CD1c-positive myeloid dendritic cell (primary cell): ENCODE measurements around the gene ZNRF4.
"Not testable (repeated sequence)": the region's sequence is repeated elsewhere in the genome, so short reads cannot be mapped to it uniquely, and the experiment has no call there.

Source experiments
- DNase-seq: peaks from one replicate; pipeline ENCODE4 v3.0.0-alpha.2; 2016; ENCODE audit errors: extremely low spot score

ZNRF4 gene, protein sequence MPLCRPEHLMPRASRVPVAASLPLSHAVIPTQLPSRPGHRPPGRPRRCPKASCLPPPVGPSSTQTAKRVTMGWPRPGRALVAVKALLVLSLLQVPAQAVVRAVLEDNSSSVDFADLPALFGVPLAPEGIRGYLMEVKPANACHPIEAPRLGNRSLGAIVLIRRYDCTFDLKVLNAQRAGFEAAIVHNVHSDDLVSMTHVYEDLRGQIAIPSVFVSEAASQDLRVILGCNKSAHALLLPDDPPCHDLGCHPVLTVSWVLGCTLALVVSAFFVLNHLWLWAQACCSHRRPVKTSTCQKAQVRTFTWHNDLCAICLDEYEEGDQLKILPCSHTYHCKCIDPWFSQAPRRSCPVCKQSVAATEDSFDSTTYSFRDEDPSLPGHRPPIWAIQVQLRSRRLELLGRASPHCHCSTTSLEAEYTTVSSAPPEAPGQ

GRCh38 chr19:5455367-5456129 lies at the start of gene ZNRF4:
Gene ZNRF4 (plus strand): TSS chr19:5455417. CDS start chr19:5455492, 75 bp downstream.
- DNase-seq: no peak

GRCh38 chr19:5406198-5406597 lies 49.0 kb upstream of the ZNRF4 start:
- DNase-seq: not testable (repeated sequence)

DNA sequence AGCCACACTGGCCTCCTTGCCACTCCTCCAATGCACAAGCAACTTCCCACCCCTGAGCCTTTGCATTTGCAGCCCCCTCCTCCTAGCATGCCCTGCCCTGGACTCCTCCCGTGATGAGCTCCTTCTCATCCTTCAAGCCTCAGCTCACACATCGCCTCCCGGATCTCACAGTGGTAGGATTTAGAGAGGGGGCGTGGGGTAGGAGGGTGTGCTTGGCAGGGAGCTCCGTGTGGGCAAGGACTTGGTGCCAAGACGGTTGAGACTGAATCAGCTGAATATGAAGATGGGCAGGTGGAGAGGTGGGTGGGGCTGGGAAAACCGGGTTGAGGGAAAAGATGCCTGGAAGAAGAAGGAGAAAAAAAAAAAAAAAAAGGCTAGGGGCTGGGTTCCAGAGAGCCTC lies 48.4 kb upstream of the ZNRF4 start:
- DNase-seq: no peak

DNA sequence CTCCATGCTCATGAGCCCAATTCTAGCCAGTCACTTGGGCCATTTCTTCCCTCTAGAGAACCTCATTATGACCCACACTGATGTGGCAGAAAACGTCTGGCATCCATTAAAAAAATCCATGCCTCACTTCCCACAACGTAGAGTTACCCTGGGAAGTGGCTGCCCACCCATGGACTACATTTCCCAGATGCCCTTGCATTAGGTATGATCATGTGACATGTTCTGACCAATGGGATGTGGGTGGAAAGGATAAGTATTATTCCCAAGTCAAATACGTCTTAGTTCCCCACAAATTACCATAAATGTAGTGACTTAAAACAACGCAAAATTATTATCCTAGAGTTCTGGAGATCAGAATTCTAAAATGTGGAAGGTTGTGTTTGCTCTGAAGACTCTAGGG lies 47.9 kb upstream of the ZNRF4 start:
- DNase-seq: no peak

- DNase-seq: no peak
Measured at GRCh38 chr19:5417495-5418436, 37.5 kb upstream of the ZNRF4 start.

- DNase-seq: no peak
Measured at GRCh38 chr19:5418677-5419076, 36.5 kb upstream of the ZNRF4 start.

GRCh38 chr19:5420953-5421352 lies 34.3 kb upstream of the ZNRF4 start:
- no peak for DNase-seq

DNA sequence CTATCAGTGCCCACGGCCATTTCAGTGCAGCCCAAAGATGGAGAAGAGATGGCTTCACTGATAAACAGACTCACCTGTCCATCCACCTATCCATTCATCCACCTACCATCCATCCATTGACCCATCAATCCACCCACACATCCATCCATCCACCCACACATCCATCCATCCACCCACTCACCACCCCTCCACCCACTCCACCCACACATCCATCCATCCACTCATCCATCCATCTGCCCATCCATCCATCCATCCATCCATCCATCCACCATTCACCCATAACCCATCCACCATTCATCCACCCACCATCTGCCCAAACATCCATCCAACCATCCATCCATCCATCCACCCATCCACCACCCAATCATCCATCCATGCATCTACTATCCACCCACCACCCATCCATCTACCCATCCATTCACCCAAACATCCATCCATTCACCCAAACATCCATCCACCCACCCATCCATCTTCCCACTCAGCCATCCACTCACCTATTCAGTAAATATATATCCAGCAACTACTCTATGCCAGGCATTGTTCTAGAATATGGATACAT lies 31.6 kb upstream of the ZNRF4 start:
- DNase-seq: no peak

DNA sequence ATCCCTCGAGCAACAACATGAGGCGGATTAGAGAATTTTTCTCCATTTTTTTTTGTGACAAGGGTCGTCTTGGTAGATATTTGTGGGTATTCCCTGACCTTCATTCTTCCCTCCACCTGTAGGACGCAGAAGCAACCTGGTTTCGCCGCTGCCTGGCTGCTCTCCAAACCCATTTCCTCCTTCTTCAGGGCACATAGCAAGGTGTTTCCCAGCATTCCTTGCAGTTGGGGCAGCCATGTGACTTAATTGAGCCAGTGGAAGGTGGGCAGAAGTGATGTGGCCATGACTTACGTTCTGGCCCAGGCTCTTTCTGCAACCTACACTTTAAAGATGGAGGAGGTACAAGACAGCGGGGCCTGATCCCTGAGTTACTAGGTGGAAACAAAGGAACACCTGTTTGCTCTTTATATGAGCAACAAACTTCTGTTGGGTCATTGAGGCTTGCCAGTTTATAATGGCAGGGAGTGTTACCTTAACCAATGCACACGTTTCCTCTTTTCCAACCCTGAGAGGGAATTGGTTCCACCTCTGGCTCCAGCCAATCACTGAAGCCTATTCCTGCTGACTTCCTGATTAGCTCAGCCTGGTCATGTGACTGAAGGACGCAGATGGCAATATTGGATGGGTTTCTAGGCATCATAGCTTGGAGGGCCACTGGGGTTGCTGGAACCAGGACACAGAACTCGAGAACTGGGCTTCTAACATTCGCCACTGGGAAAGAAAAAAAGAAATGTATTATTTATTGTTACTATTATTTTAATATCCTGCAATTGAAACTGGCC lies 30.8 kb upstream of the ZNRF4 start:
- no peak for DNase-seq

GRCh38 chr19:5425260-5425659 lies 30.0 kb upstream of the ZNRF4 start:
- DNase-seq: no peak

DNA sequence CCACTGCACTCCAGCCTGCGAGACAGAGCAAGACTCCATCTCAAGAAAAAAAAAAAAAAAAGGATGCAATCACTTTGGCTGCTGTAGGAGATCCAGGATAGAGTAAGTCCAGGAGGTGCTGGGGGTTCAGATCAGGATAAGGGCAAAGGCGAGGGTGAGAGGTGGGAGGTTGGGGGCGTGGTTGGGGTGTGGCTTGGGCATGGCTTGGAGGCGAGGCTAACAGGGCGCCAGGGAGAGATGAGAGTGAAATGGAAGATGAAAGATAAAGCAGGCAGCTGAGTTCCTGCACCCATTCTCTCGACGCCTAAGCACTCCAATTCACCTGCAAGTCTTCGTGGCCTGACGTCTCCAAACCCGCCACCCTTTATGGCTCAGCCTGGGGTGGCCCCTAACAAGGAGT lies 25.0 kb upstream of the ZNRF4 start:
- no peak for DNase-seq

DNA sequence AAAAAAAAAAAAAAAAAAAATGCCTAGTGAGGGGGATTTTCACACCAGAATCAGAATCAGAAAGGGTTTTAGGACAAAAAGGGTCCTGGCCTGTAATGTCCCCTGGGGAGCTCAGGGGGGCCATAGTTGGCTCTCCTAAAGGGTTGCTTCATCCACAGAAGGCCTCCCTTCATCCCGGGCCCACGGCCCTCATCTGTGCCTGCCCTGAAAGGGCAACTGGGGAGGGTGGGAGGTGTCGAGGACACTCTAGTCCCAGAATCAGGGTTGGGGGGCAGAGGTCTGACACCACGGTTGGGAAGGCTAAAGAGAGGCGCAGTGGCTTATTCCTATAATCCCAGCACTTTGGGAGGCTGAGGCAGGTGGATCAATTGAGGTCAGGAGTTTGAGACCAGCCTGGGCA lies 22.5 kb upstream of the ZNRF4 start:
- no peak for DNase-seq

DNA sequence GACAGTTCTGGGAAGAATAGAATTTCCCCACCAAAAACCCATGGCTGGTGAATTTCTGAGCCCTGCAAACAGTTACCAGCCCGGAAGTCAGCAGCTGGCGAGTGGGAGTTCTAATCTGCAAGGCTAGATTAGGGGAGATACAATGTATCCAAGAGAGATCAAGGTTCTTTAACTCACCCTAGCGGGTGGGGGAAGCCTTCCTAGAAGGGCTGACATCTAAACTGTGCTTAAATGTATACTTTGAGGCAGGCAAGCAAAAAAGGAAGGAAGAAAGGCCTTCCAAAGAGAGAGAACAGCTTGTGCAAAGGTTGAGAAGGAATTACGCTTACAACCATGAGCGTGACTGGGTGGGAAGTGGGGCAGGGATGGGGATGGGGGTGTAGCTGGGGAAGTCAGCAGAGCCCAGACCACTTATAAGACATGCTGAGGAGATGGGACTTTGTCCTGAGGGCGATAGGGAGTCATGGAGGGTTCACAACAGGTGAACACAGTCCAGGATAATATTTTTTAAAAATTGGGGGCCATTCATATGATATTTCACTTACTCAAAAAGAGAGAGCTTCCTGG lies 20.8 kb upstream of the ZNRF4 start:
- DNase-seq: no peak

- no peak for DNase-seq
Measured at GRCh38 chr19:5434970-5435641, 20.1 kb upstream of the ZNRF4 start.

- no peak for DNase-seq
Measured at GRCh38 chr19:5435642-5436017, 19.6 kb upstream of the ZNRF4 start.

DNA sequence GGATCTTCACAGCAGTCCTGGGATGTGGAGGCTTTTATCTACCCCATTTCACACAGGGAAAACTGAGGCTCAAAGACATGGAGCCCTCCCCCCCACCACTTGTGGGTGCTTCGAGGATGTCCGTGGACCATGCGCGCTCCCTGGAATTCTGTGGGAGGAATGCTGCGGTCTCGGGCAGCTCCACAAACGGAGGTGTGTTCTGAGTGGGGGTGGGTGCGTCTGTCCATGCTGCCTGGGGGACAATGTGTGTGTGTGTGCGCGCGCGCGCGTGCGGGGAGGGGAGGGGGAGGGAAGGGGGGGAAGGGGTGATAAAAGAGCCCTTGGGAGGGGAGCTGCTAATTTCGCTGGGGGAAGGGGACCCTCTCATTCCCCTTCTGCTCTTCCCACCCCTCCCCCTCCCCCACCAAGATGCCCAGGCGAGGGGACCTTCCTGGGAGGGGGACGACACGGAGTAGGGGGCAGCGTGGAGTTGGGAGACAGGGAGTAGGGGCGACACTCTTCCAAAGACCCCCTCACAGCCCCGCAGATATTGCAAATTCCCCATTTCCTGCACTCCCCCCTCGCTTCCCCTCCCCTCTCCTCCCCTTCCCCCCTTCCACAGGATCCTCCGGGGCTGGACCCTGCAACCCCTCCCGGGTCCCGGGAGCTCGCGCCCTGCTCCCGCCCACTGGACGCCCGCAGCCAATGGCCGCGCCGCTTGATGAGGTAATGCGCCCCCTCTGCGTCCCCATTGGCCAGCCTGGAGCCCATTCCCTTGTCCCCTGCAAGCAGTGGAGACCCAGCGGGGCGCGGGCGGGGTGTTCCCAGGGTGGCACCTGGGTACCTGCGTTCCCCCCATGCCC lies 18.9 kb upstream of the ZNRF4 start:
- DNase-seq: no peak

DNA sequence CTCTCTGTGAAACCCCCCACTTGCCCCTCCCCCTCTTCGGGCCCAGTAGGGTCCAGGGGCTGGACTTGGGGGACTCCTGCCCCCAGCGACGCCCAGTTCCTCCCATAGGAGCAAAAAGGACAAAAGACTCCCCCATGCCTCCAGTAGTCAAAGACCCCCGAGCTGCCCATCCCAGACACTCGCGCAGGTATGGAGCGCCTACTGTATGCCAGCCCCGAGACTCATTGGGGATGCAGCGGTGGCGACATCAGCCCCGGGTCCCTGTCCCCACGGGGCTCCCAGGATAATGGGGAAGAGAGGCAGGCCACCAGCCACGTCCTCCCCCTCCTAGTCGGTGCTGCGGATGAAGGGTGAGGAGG lies 18.3 kb upstream of the ZNRF4 start:
- DNase-seq: no peak

- not testable (repeated sequence) for DNase-seq
Measured at GRCh38 chr19:5438756-5439155, 16.5 kb upstream of the ZNRF4 start.

- DNase-seq: no peak
Measured at GRCh38 chr19:5439452-5439851, 15.8 kb upstream of the ZNRF4 start.
